Mammary epithelial cell (primary cell): ENCODE data around the gene LDAH.

Source experiments
- EZH2 ChIP-seq: IDR thresholded peaks from 2 replicates; pipeline ENCODE4 v1.6.1; 2012; ENCODE audit warnings: low read length, inconsistent platforms, borderline replicate concordance
- TF ChIP-seq, protein P1 (sequence below), 2 donors: IDR thresholded peaks in 1 of 2; conservative IDR thresholded peaks in 1 of 2; 2 replicates each; pipeline ENCODE4 v1.5.1; 2011 to 2012; ENCODE audit warnings: inconsistent platforms in 2 of 2, low read length in 2 of 2, mild to moderate bottlenecking in 2 of 2, control low read depth in 1 of 2, low read depth in 1 of 2; ENCODE audit not compliant: insufficient read depth in 1 of 2; ENCODE audit errors: extremely low read depth in 1 of 2

DNA sequence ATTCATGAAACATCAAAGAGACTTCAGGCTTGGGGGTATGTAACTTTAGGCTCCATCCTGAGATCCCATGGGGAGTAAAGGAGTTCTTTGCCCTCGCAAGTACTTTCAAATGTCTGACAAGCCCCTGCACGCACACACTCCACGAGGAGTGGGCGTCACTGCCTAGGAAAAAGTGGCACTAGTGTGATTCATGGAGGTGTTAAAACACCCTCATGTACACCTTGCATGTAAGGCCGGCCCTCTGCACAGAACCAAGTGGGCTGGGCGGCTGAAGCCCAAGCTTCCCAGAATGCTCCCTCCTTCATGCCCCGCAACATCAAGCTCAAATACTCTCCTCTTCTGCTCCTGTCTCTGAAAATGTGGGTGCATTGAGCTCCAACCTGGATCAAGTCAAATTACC is 179.8 kb downstream of the LDAH start:
- TF ChIP-seq, protein P1, sequence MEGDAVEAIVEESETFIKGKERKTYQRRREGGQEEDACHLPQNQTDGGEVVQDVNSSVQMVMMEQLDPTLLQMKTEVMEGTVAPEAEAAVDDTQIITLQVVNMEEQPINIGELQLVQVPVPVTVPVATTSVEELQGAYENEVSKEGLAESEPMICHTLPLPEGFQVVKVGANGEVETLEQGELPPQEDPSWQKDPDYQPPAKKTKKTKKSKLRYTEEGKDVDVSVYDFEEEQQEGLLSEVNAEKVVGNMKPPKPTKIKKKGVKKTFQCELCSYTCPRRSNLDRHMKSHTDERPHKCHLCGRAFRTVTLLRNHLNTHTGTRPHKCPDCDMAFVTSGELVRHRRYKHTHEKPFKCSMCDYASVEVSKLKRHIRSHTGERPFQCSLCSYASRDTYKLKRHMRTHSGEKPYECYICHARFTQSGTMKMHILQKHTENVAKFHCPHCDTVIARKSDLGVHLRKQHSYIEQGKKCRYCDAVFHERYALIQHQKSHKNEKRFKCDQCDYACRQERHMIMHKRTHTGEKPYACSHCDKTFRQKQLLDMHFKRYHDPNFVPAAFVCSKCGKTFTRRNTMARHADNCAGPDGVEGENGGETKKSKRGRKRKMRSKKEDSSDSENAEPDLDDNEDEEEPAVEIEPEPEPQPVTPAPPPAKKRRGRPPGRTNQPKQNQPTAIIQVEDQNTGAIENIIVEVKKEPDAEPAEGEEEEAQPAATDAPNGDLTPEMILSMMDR (conservative IDR thresholded peaks at IDR 0.05 in 1 of 2, IDR thresholded peaks at IDR 0.05 in 1 of 2; ENCODE audit: extremely low read depth in 1 of 2, insufficient read depth in 1 of 2, low read depth in 1 of 2, low read length in 2 of 2), result no peak
- TF ChIP-seq EZH2, result no peak
